ENCODE results near the gene CLCNKB. TPM values are rescaled to one million over a fixed set of nuclear protein-coding genes. Genes with fewer than 3 reads are reported as not detected.

The CLCNKB gene
- total RNA-seq, 1 experiment from 2014 or later = 0.81 TPM

- Histone ChIP-seq H3K4me2 (ENCODE audit: low read length) (no peak overlapping the region), H3K9me3 (ENCODE audit: control insufficient read depth in 1 of 2, insufficient read depth in 1 of 2, low read depth in 1 of 2, low read length in 2 of 2) (no peaks in the 10 kb centered on the region), H3K9me2 (ENCODE audit: insufficient read depth) (no peaks in the 10 kb centered on the region), H3K4me3 (replicated peaks in 1 of 2; ENCODE audit: low read depth in 1 of 2, low read length in 2 of 2) (no peak overlapping the region), H3K4me1 (ENCODE audit: control insufficient read depth in 1 of 2, insufficient read depth in 2 of 2, low read length in 2 of 2) (peaks cover 2 to 10% of the 10 kb centered on the region in 2 experiments; a peak in 3 of 4 replicates), H3K27ac (ENCODE audit: low read depth, low read length) (no peak overlapping the region), H4K20me1 (ENCODE audit: insufficient read depth) (no peaks in the 10 kb centered on the region), H3K27me3 (ENCODE audit: insufficient read depth, low read length) (no peaks in the 10 kb centered on the region), H3K36me3 (ENCODE audit: control insufficient read depth in 1 of 2, insufficient read depth in 2 of 2, low read length in 2 of 2) (no peaks in the 10 kb centered on the region), H3K9ac (ENCODE audit: low read length) (no peak overlapping the region), H2AFZ (ENCODE audit: low read depth, low read length, poor library complexity, severe bottlenecking) (no peak overlapping the region), H3K79me2 (ENCODE audit: insufficient read depth, low read length) (no peaks in the 10 kb centered on the region)
- no TSS peak for BruUV-seq (replicated peaks)
- CTCF ChIA-PET = no interaction called here
- POLR2A ChIA-PET = no interaction called here
- DNase-seq (ENCODE audit: low read depth, low spot score) (no peak), ATAC-seq (no peak)
- no peak for TF ChIP-seq TCF7L2 (IDR thresholded peaks at IDR 0.05; ENCODE audit: borderline replicate concordance, extremely low read depth, insufficient read depth, insufficient read length)
- no peak for TF ChIP-seq POLR2A (IDR thresholded peaks at IDR 0.05; ENCODE audit: borderline replicate concordance, extremely low read depth, insufficient read depth, insufficient read length)
- no peak for TF ChIP-seq SRF (IDR thresholded peaks at IDR 0.05; ENCODE audit: low read depth)
- no peak for TF ChIP-seq SP1 (IDR thresholded peaks at IDR 0.05; ENCODE audit: low read depth)
- no peak for TF ChIP-seq ZBTB33 (IDR thresholded peaks at IDR 0.05; ENCODE audit: extremely low read depth, insufficient replicate concordance, low read length)
- no peak for TF ChIP-seq JUND (IDR thresholded peaks at IDR 0.05)
- TF ChIP-seq POLR2AphosphoS5 (IDR thresholded peaks at IDR 0.05; ENCODE audit: low read depth, low read length) = no peak
- no peak for TF ChIP-seq MAX (IDR thresholded peaks at IDR 0.05)
- TF ChIP-seq CBX3 (IDR thresholded peaks at IDR 0.05; ENCODE audit: low read depth) = no peak
- no peak for TF ChIP-seq SIN3A (IDR thresholded peaks at IDR 0.05; ENCODE audit: low read depth)
- RAD21 ChIA-PET (ENCODE audit: low non-redundant PET in 1 of 2, low total read pairs in 2 of 2, uncharacterized antibody in 2 of 2, unreplicated experiment in 2 of 2) = no interaction called here
- intact Hi-C loops (cut with micrococcal nuclease) = no loop called here
Observed at GRCh38 chr1:16041200-16041599, 2.4 kb upstream of the CLCNKB start.

All from HCT116 (cell line).